H1 (cell line): ENCODE data around the gene U2AF1L4. TPM values are rescaled to one million over a fixed set of nuclear protein-coding genes. Genes with fewer than 3 reads are reported as not detected.

ENCODE experiments used
- CTCF ChIA-PET: fragments of 300-600 bp; sonication (Branson Sonifier 250); formaldehyde crosslinking; loops from one replicate; lab custom pipeline; 2021; ENCODE audit not compliant: partially characterized antibody; lab: Charles Lee
- POLR2A ChIA-PET: fragments of 300-600 bp; sonication (Branson Sonifier 250); formaldehyde crosslinking; loops from one replicate; lab custom pipeline; 2021; ENCODE audit warnings: inconsistent platforms; ENCODE audit not compliant: partially characterized antibody; lab: Charles Lee
- DNase-seq, 2 experiments: peaks; one replicate each; pipeline versions ENCODE4 v3.0.0 to v3.0.0-alpha.2; 2010 to 2022; ENCODE audit warnings: low spot score in 2 of 2, low read depth in 1 of 2, mixed read lengths in 1 of 2
- FAIRE-seq: peaks from 2 replicates; lab custom pipeline; 2011; peaks lifted over from hg19 to GRCh38; lab: Jason Lieb, UNC
- H2AFZ ChIP-seq: 2 replicates; pipeline ENCODE4 v1.8.1; 2012; ENCODE audit warnings: low read length, inconsistent platforms
- H2AK5ac ChIP-seq: 2 replicates; pipeline ENCODE4 v1.6.1; 2013; ENCODE audit warnings: low read depth, low read length
- H2BK120ac ChIP-seq: replicated peaks from 2 replicates; pipeline ENCODE3; 2013; ENCODE audit warnings: low read depth, low read length, inconsistent platforms
- H2BK12ac ChIP-seq: 2 replicates; pipeline ENCODE4 v1.6.1; 2013; ENCODE audit warnings: low read depth, low read length
- H2BK15ac ChIP-seq: 2 replicates; pipeline ENCODE4 v1.6.1; 2013; ENCODE audit warnings: low read length
- H2BK20ac ChIP-seq: 2 replicates; pipeline ENCODE4 v1.6.1; 2013; ENCODE audit warnings: low read length
- H2BK5ac ChIP-seq: 2 replicates; pipeline ENCODE4 v1.6.1; 2013; ENCODE audit warnings: low read depth, low read length
- H3K14ac ChIP-seq: 2 replicates; pipeline ENCODE4 v1.6.1; 2013; ENCODE audit warnings: inconsistent platforms; ENCODE audit not compliant: insufficient read length
- H3K18ac ChIP-seq: 2 replicates; pipeline ENCODE4 v1.6.1; 2013; ENCODE audit warnings: low read length; ENCODE audit errors: extremely low read depth
- H3K23ac ChIP-seq: 2 replicates; pipeline ENCODE4 v1.6.1; 2013; ENCODE audit warnings: inconsistent platforms; ENCODE audit not compliant: insufficient read length
- H3K23me2 ChIP-seq: 2 replicates; pipeline ENCODE4 v1.6.1; 2013; ENCODE audit warnings: low read depth, low read length
- H3K27ac ChIP-seq: 2 replicates; pipeline ENCODE4 v1.6.1; 2011; ENCODE audit warnings: low read depth, low read length, inconsistent platforms
- H3K27me3 ChIP-seq, 4 experiments: replicated peaks in 1 of 4; 1 replicate in 1 of 4; 2 replicates in 3 of 4; pipeline versions ENCODE4 v1.6.1 to v1.8.1; 2011 to 2013; ENCODE audit warnings: low read length in 3 of 4, mild to moderate bottlenecking in 3 of 4, inconsistent platforms in 2 of 4, mixed read lengths in 2 of 4, moderate library complexity in 1 of 4; ENCODE audit not compliant: control insufficient read depth in 3 of 4, insufficient read depth in 3 of 4; ENCODE audit errors: extremely low read depth in 1 of 4
- H3K36me3 ChIP-seq, 4 experiments: 2 replicates each; pipeline versions ENCODE4 v1.6.1 to v1.8.1; 2011 to 2013; ENCODE audit warnings: mild to moderate bottlenecking in 4 of 4, low read length in 3 of 4, moderate library complexity in 2 of 4, control low read depth in 1 of 4, inconsistent platforms in 1 of 4; ENCODE audit not compliant: insufficient read depth in 4 of 4, control insufficient read depth in 2 of 4
- H3K4ac ChIP-seq: replicated peaks from 2 replicates; pipeline ENCODE3; 2013; ENCODE audit warnings: low read length, low read depth, mixed read lengths, inconsistent platforms; ENCODE audit not compliant: insufficient read length
- H3K4me1 ChIP-seq, 4 experiments: replicated peaks in 1 of 4; 1 replicate in 1 of 4; 2 replicates in 3 of 4; pipeline versions ENCODE4 v1.6.1 to v1.8.1; 2011 to 2013; ENCODE audit warnings: low read length in 3 of 4, inconsistent platforms in 2 of 4, mixed read lengths in 1 of 4; ENCODE audit not compliant: insufficient read depth in 4 of 4, control insufficient read depth in 3 of 4
- H3K4me2 ChIP-seq, 2 experiments: 2 replicates each; pipeline versions ENCODE4 v1.6.1 to v1.8.1; 2011 to 2013; ENCODE audit warnings: low read depth in 2 of 2, low read length in 2 of 2, control low read depth in 1 of 2, inconsistent platforms in 1 of 2, mild to moderate bottlenecking in 1 of 2; ENCODE audit not compliant: insufficient read depth in 1 of 2
- H3K4me3 ChIP-seq, 4 experiments: fragments of 200-600, 300-600 bp in 1 of 4; sonication (generic), shearing (Covaris generic), sonication (Bioruptor Twin) in 1 of 4; 2 replicates each; pipeline versions ENCODE4 v1.5.1 to v1.8.1; 2011 to 2016; ENCODE audit warnings: low read length in 4 of 4, low read depth in 3 of 4, control low read depth in 2 of 4, inconsistent platforms in 2 of 4, mild to moderate bottlenecking in 2 of 4, mixed read lengths in 1 of 4, moderate library complexity in 1 of 4; ENCODE audit not compliant: insufficient read depth in 2 of 4; ENCODE audit errors: extremely low read depth in 1 of 4
- H3K56ac ChIP-seq: replicated peaks from 2 replicates; pipeline ENCODE3; 2013; ENCODE audit warnings: low read depth, mild to moderate bottlenecking, mixed read lengths, low read length, inconsistent platforms; ENCODE audit not compliant: insufficient read length
- H3K79me1 ChIP-seq: 2 replicates; pipeline ENCODE4 v1.6.1; 2013; ENCODE audit warnings: low read depth, low read length, control low read depth
- H3K79me2 ChIP-seq, 2 experiments: 2 replicates each; pipeline versions ENCODE4 v1.6.1 to v1.8.1; 2012 to 2013; ENCODE audit warnings: low read length in 2 of 2, mild to moderate bottlenecking in 2 of 2, inconsistent platforms in 1 of 2; ENCODE audit not compliant: insufficient read depth in 2 of 2, control insufficient read depth in 1 of 2
- H3K9ac ChIP-seq, 4 experiments: replicated peaks in 1 of 4; 1 replicate in 1 of 4; 2 replicates in 3 of 4; pipeline versions ENCODE4 v1.6.1 to v1.8.1; 2011 to 2013; ENCODE audit warnings: low read depth in 3 of 4, low read length in 3 of 4, control low read depth in 2 of 4, mild to moderate bottlenecking in 2 of 4, moderate library complexity in 2 of 4, inconsistent platforms in 1 of 4; ENCODE audit errors: extremely low read depth in 1 of 4
- H3K9me3 ChIP-seq, 2 experiments: 2 replicates each; pipeline versions ENCODE4 v1.6.1 to v1.8.1; 2012 to 2013; ENCODE audit warnings: mild to moderate bottlenecking in 2 of 2, moderate library complexity in 2 of 2, control low read depth in 1 of 2, inconsistent platforms in 1 of 2, low read depth in 1 of 2, low read length in 1 of 2, mixed read lengths in 1 of 2; ENCODE audit not compliant: insufficient read depth in 2 of 2
- H4K20me1 ChIP-seq, 2 experiments: replicated peaks in 1 of 2; 2 replicates each; pipeline versions ENCODE3 to v1.8.1; 2011 to 2013; ENCODE audit warnings: inconsistent platforms in 2 of 2, low read length in 2 of 2, mild to moderate bottlenecking in 1 of 2; ENCODE audit not compliant: insufficient read depth in 2 of 2, control insufficient read depth in 1 of 2
- H4K5ac ChIP-seq: 2 replicates; pipeline ENCODE4 v1.6.1; 2013; ENCODE audit warnings: low read length, low read depth, mixed read lengths, inconsistent platforms; ENCODE audit not compliant: insufficient read length
- H4K8ac ChIP-seq: 2 replicates; pipeline ENCODE4 v1.8.0; 2013; ENCODE audit warnings: mild to moderate bottlenecking, moderate library complexity, low read length, inconsistent platforms; ENCODE audit not compliant: insufficient read depth; ENCODE audit errors: extremely low read depth
- H4K91ac ChIP-seq: replicated peaks from 2 replicates; pipeline ENCODE3; 2013; ENCODE audit warnings: low read length, mixed read lengths, inconsistent platforms; ENCODE audit not compliant: insufficient read length
- ASH2L ChIP-seq: fragments of 200-600, 300-600 bp; sonication (generic); IDR thresholded peaks from one replicate; pipeline ENCODE4 v1.7.1; 2017; ENCODE audit warnings: low read length
- BACH1 ChIP-seq: IDR thresholded peaks from 2 replicates; pipeline ENCODE4 v1.6.1; 2012; ENCODE audit warnings: low read length, improper control_type of control experiment
- CBX8 ChIP-seq: fragments of 300-800, 300-1000 bp; sonication (generic); IDR thresholded peaks from 2 replicates; pipeline ENCODE4 v1.7.1; 2016; ENCODE audit warnings: low read depth, low read length, borderline replicate concordance
- E2F6 ChIP-seq: IDR thresholded peaks from 2 replicates; pipeline ENCODE4 v1.6.1; 2012; ENCODE audit warnings: inconsistent platforms
- GTF2F1 ChIP-seq: IDR thresholded peaks from 2 replicates; pipeline ENCODE4 v1.6.1; 2012; ENCODE audit warnings: low read depth, low read length, improper control_type of control experiment, borderline replicate concordance
- HDAC6 ChIP-seq: IDR thresholded peaks from one replicate; pipeline ENCODE4 v1.7.1; 2012; ENCODE audit warnings: low read depth, mild to moderate bottlenecking, inconsistent platforms, low read length, moderate library complexity
- JUN ChIP-seq: IDR thresholded peaks from 2 replicates; pipeline ENCODE4 v1.6.1; 2011; ENCODE audit warnings: low read depth, mild to moderate bottlenecking, improper control_type of control experiment, low read length
- SP2 ChIP-seq: IDR thresholded peaks from 2 replicates; pipeline ENCODE4 v1.6.1; 2012; ENCODE audit warnings: mild to moderate bottlenecking, low read length, inconsistent platforms
- SP4 ChIP-seq: IDR thresholded peaks from 2 replicates; pipeline ENCODE4 v1.6.1; 2012; ENCODE audit warnings: low read length, inconsistent platforms
- TEAD4 ChIP-seq: IDR thresholded peaks from 2 replicates; pipeline ENCODE4 v1.6.1; 2012; ENCODE audit warnings: low read depth, low read length, inconsistent platforms, mixed read lengths
- WGBS, 2 experiments: shearing (Covaris generic) in 1 of 2; methylation state at CpG; one replicate each; pipeline versions ENCODE4 v1.1.6 to v1.1.7; 2013 to 2015; ENCODE audit warnings: low lambda C conversion rate in 2 of 2, mixed read lengths in 2 of 2, inconsistent platforms in 1 of 2, low coverage in 1 of 2, missing lambda C conversion rate in 1 of 2; ENCODE audit not compliant: insufficient replicate concordance in 2 of 2, insufficient coverage in 1 of 2, insufficient read length in 1 of 2; ENCODE audit errors: extremely low coverage in 1 of 2, missing lambda C conversion rate in 1 of 2; 5-methylcytosine and 5-hydroxymethylcytosine counted together
- polyA plus RNA-seq, 7 experiments: library from polyadenylated mRNA; depleted of rRNA in 3 of 7; stranded (reverse) in 5 of 7; unstranded in 2 of 7; fragments of >200 nt in 5 of 7; fragments of 200-250 nt in 2 of 7; gene quantifications; 1 replicate in 5 of 7; 2 replicates in 1 of 7; 4 replicates in 1 of 7; pipeline versions ENCODE4 v1.2.1 to v1.2.3, GENCODE V29; 2011 to 2013; ENCODE audit warnings: missing spikeins in 2 of 7, mixed read lengths in 2 of 7
- total RNA-seq: library from RNA; stranded (reverse); fragmentation: NEBNext Ultra II Directional; extraction: Animal tissue kit (Norgen Biotek cat#: 25700); gene quantifications from 2 replicates; pipeline ENCODE4 v1.2.1, GENCODE V29; 2021

The U2AF1L4 gene
- total and polyA plus RNA-seq, 2 of the 8 experiments (the other 6 are each of a cell fraction or from before 2014, with no cell fraction given): 15.1 to 32.7 TPM

GRCh38 chr19:35757749-35758608 lies 12.8 kb upstream of the U2AF1L4 start, which contains the start of gene PROSER3:
Gene PROSER3, plus strand, starts transcription at chr19:35758176. Its CDS starts 40 bp downstream, at chr19:35758216.
- Histone ChIP-seq H3K4me2 (peak within 1 kb of the TSS; percentile 95 to 98), H3K23ac (no peak within 1 kb of the TSS), H3K18ac (peak within 1 kb of the TSS; percentile 99), H2AK5ac (no peak within 1 kb of the TSS; the same call in 1 of the 2 replicates), H4K91ac (peak within 1 kb of the TSS; percentile 99), H4K20me1 (peaks cover 0 to 6% of the 10 kb centered on the region in 2 experiments), H2BK20ac (no peak within 1 kb of the TSS), H3K4ac (peak within 1 kb of the TSS; percentile 76), H3K56ac (peak within 1 kb of the TSS; percentile 90), H2BK120ac (peak within 1 kb of the TSS; percentile 36), H2BK12ac (0 out of 2 replicates have a peak within 1 kb of the TSS, but pooled peaks have one; percentile 92), H2BK5ac (peak within 1 kb of the TSS; percentile 99), H3K79me1 (peaks cover 4% of the 10 kb centered on the region), H2BK15ac (0 out of 2 replicates have a peak within 1 kb of the TSS, but pooled peaks have one; percentile 81), H3K4me1 (peaks cover 0 to 18% (median 11%) of the 10 kb centered on the region in 4 experiments; a peak in 5 of 7 replicates), H3K23me2 (peaks cover 16% of the 10 kb centered on the region; the same call in 1 of the 2 replicates), H4K8ac (peak within 1 kb of the TSS; percentile 93), H3K9ac (peak within 1 kb of the TSS; percentile 61 to 90 (median 77)), H3K14ac (peak within 1 kb of the TSS; percentile 4), H3K9me3 (no peaks in the 10 kb centered on the region), H3K36me3 (peaks cover 0 to 13% (median 4%) of the 10 kb centered on the region in 4 experiments; a peak in 5 of 8 replicates), H3K27ac (peak within 1 kb of the TSS; percentile 77; the same call in 1 of the 2 replicates), H2AFZ (peak within 1 kb of the TSS; percentile 83; the same call in 1 of the 2 replicates), H3K4me3 (peak within 1 kb of the TSS; percentile 95 to 100 (median 98)), H3K79me2 (peaks cover 0 to 6% of the 10 kb centered on the region in 2 experiments; a peak in 2 of 4 replicates), H4K5ac (peak within 1 kb of the TSS; percentile 74), H3K27me3 (peaks cover 0 to 17% (median 11%) of the 10 kb centered on the region in 4 experiments; a peak in 5 of 7 replicates)
- FAIRE-seq (peak; percentile 92), DNase-seq (peak; percentile 97 to 98)
- WGBS, 2 experiments: 1% methylated on average over 50 of the region's 53 CpGs; no CpG with 5 or more reads in 1 of the 2 experiments
- CTCF ChIA-PET: interaction anchor here (0.6 to 2.0 kb wide), 4 partner anchors 9 to 19 kb away, joined by 3 to 9 read pairs (median 3); partner anchors contain the start of gene LIN37
- POLR2A ChIA-PET: interaction anchor here (0.8 to 2.6 kb wide), 8 partner anchors 7 to 27 kb away, joined by 3 to 23 read pairs (median 8); partner anchors contain the start of genes LIN37, PSENEN and U2AF1L4
- no peak for TF ChIP-seq HDAC6
- no peak for TF ChIP-seq GTF2F1
- TF ChIP-seq SP2: peak; percentile 94
- TF ChIP-seq SP4: no peak
- TF ChIP-seq TEAD4: peak; percentile 70; the same call in 1 of the 2 replicates
- TF ChIP-seq BACH1: no peak
- TF ChIP-seq E2F6: no peak
- TF ChIP-seq JUN: no peak
- peak; percentile 42 for TF ChIP-seq ASH2L
- TF ChIP-seq CBX8: no peak
